Fibroblast of skin of back (primary cell): ENCODE data around the gene IL22RA1.

ENCODE experiments used
- DNase-seq: peaks from one replicate; pipeline ENCODE4 v3.0.0-alpha.2; 2013

Gene IL22RA1

DNA sequence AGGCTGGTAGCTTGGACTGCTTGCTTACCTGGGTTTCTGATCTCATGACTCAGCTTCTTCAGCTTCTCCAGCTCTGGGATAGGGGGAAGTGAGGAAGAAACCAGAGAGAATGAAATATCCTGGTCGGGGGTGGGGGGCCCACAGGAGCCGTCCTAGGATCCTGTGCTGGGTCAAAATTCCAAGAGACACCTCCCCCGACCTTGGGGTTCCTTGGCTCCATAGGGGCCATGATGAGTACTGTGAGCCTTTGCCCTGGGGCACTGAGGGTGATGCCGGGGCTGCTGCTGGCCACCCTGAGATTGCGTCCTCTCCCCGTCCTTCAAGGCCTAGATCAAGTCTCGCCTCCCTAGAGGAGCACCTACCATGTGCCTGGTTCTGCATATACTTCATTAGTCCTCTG is 71.0 kb downstream of the IL22RA1 start:
- DNase-seq: no peak

DNA sequence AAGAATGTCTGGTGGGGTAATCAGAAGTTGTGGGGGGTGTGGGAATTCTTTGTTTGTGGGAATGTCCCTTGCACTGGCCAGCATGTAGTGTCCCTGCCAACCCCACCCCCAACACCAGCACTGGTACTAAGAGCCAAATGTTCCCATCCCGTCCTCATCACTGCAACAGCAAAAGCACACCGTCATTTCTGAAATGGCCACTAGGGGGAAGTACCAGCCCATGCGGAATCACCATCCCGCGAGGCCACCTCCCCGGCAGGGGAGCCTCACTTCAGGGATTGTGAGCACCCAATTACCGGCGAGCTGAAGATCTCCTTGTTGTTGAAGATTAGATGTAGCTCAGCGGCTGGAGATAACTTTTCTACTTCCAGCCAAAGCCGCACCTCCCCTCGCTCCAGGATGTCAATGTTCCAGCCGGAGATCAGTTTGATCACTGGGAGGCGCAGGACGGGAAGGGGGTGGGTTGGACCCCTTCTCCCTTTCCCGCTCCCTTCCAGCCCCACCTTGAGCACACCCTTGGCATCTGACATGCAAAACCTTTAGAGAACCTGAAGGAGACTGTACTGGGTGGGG is 72.0 kb downstream of the IL22RA1 start:
- DNase-seq: peak; percentile 75

DNA sequence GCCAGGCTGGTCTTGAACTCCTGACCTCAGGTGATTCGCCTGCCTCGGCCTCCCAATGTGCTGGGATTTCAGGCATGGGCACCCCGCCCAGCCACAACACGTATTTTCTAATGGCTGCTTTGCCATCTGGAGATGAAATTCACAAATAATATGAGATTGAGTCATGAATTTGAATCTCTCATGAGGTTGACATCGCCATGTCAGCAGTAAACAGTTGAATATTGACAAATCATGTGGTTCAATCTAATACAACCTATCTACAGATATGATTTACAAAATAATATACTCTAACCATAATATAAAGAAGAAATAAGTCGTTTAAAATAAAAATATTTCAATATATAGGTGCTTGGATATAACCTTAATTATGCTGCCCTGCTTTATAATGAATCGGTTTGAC is 73.1 kb downstream of the IL22RA1 start:
- DNase-seq: no peak
